Measurements from ENCODE around the gene SAXO1.

- TF ChIP-seq, protein P1, sequence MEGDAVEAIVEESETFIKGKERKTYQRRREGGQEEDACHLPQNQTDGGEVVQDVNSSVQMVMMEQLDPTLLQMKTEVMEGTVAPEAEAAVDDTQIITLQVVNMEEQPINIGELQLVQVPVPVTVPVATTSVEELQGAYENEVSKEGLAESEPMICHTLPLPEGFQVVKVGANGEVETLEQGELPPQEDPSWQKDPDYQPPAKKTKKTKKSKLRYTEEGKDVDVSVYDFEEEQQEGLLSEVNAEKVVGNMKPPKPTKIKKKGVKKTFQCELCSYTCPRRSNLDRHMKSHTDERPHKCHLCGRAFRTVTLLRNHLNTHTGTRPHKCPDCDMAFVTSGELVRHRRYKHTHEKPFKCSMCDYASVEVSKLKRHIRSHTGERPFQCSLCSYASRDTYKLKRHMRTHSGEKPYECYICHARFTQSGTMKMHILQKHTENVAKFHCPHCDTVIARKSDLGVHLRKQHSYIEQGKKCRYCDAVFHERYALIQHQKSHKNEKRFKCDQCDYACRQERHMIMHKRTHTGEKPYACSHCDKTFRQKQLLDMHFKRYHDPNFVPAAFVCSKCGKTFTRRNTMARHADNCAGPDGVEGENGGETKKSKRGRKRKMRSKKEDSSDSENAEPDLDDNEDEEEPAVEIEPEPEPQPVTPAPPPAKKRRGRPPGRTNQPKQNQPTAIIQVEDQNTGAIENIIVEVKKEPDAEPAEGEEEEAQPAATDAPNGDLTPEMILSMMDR (IDR thresholded peaks at IDR 0.05) = no peak
- TF ChIP-seq POLR2A (IDR thresholded peaks at IDR 0.05) = no peak
Observed at GRCh38 chr9:18955626-18956025, 77.4 kb downstream of the SAXO1 start.

All from adrenal gland (tissue), 5 donors.